H9 (cell line): ENCODE measurements around the gene CD58. TPM values are rescaled to one million over a fixed set of nuclear protein-coding genes. Genes with fewer than 3 reads are reported as not detected.

Experiments
- DNase-seq: peaks from one replicate; pipeline ENCODE4 v3.0.0-alpha.2; 2017
- H2AFZ ChIP-seq: one replicate; pipeline ENCODE4 v1.6.1; 2013; ENCODE audit warnings: mild to moderate bottlenecking, low read length, control low read depth, moderate library complexity
- H2AK5ac ChIP-seq: 2 replicates; pipeline ENCODE4 v1.6.1; 2013; ENCODE audit warnings: low read length, control low read depth, mixed read lengths; ENCODE audit not compliant: insufficient read length
- H2BK120ac ChIP-seq: one replicate; pipeline ENCODE4 v1.6.1; 2013; ENCODE audit warnings: low read depth, mild to moderate bottlenecking, low read length, control low read depth, inconsistent platforms; ENCODE audit not compliant: poor library complexity, severe bottlenecking
- H2BK12ac ChIP-seq: 2 replicates; pipeline ENCODE4 v1.6.1; 2013; ENCODE audit warnings: low read length, control low read depth, mixed read lengths, low read depth; ENCODE audit not compliant: insufficient read length
- H2BK15ac ChIP-seq: 2 replicates; pipeline ENCODE4 v1.6.1; 2013; ENCODE audit warnings: low read depth, low read length, control low read depth
- H2BK20ac ChIP-seq: one replicate; pipeline ENCODE4 v1.6.1; 2013; ENCODE audit warnings: low read depth, mild to moderate bottlenecking, low read length, control low read depth, inconsistent platforms; ENCODE audit not compliant: poor library complexity, severe bottlenecking
- H2BK5ac ChIP-seq: 2 replicates; pipeline ENCODE4 v1.6.1; 2013; ENCODE audit warnings: low read length, control low read depth, mixed read lengths; ENCODE audit not compliant: insufficient read length
- H3K14ac ChIP-seq: 2 replicates; pipeline ENCODE4 v1.6.1; 2013; ENCODE audit warnings: low read length, control low read depth; ENCODE audit not compliant: insufficient read depth
- H3K18ac ChIP-seq: 2 replicates; pipeline ENCODE4 v1.6.1; 2013; ENCODE audit warnings: low read depth, mild to moderate bottlenecking, mixed read lengths, low read length, control low read depth; ENCODE audit not compliant: insufficient read length
- H3K23ac ChIP-seq: 2 replicates; pipeline ENCODE4 v1.6.1; 2013; ENCODE audit warnings: low read length, control low read depth, mixed read lengths, low read depth; ENCODE audit not compliant: insufficient read length
- H3K23me2 ChIP-seq: 2 replicates; pipeline ENCODE4 v1.6.1; 2013; ENCODE audit warnings: low read depth, mild to moderate bottlenecking, mixed read lengths, low read length, control low read depth; ENCODE audit not compliant: insufficient read length, poor library complexity, severe bottlenecking
- H3K27ac ChIP-seq: 2 replicates; pipeline ENCODE4 v1.5.1; 2013; ENCODE audit warnings: low read length, control low read depth, mixed read lengths, low read depth; ENCODE audit not compliant: insufficient read length
- H3K27me3 ChIP-seq: 2 replicates; pipeline ENCODE4 v1.6.1; 2013; ENCODE audit warnings: low read length, control low read depth, inconsistent platforms; ENCODE audit not compliant: insufficient read depth
- H3K4ac ChIP-seq: 2 replicates; pipeline ENCODE4 v1.6.1; 2013; ENCODE audit warnings: low read depth, mild to moderate bottlenecking, control low read depth, inconsistent platforms, low read length, moderate library complexity
- H3K4me1 ChIP-seq: 2 replicates; pipeline ENCODE4 v1.6.1; 2013; ENCODE audit warnings: low read length, control low read depth, inconsistent platforms; ENCODE audit not compliant: insufficient read depth
- H3K4me2 ChIP-seq: 2 replicates; pipeline ENCODE4 v1.6.1; 2013; ENCODE audit warnings: low read length, control low read depth, mixed read lengths; ENCODE audit not compliant: insufficient read length, insufficient read depth
- H3K56ac ChIP-seq: 2 replicates; pipeline ENCODE4 v1.6.1; 2013; ENCODE audit warnings: low read depth, mild to moderate bottlenecking, mixed read lengths, low read length, control low read depth; ENCODE audit not compliant: insufficient read length
- H3K79me1 ChIP-seq: 2 replicates; pipeline ENCODE4 v1.6.1; 2013; ENCODE audit warnings: low read depth, mild to moderate bottlenecking, moderate library complexity, low read length, control low read depth, inconsistent platforms; ENCODE audit not compliant: insufficient read depth, poor library complexity, severe bottlenecking
- H3K79me2 ChIP-seq: 2 replicates; pipeline ENCODE4 v1.6.1; 2013; ENCODE audit warnings: low read length, control low read depth, inconsistent platforms; ENCODE audit not compliant: insufficient read depth
- H3K9ac ChIP-seq: 2 replicates; pipeline ENCODE4 v1.6.1; 2013; ENCODE audit warnings: low read length, control low read depth, mixed read lengths; ENCODE audit not compliant: insufficient read length; ENCODE audit errors: extremely low read depth
- H3K9me3 ChIP-seq: one replicate; pipeline ENCODE4 v1.6.1; 2013; ENCODE audit warnings: low read depth, low read length, inconsistent platforms; ENCODE audit not compliant: control insufficient read depth
- H3T11ph ChIP-seq: one replicate; pipeline ENCODE4 v1.6.1; 2013; ENCODE audit warnings: mild to moderate bottlenecking, low read length, control low read depth, inconsistent platforms
- H4K20me1 ChIP-seq: one replicate; pipeline ENCODE4 v1.6.1; 2013; ENCODE audit not compliant: control insufficient read depth, insufficient read length, insufficient read depth
- H4K5ac ChIP-seq: 2 replicates; pipeline ENCODE4 v1.6.1; 2013; ENCODE audit warnings: low read depth, mild to moderate bottlenecking, mixed read lengths, low read length, control low read depth; ENCODE audit not compliant: insufficient read length
- H4K8ac ChIP-seq: replicated peaks from 2 replicates; pipeline ENCODE4 v1.6.1; 2013; ENCODE audit warnings: low read length, control low read depth, mixed read lengths, low read depth; ENCODE audit not compliant: insufficient read length
- H4K91ac ChIP-seq: 2 replicates; pipeline ENCODE4 v1.6.1; 2013; ENCODE audit warnings: low read depth, mild to moderate bottlenecking, moderate library complexity, mixed read lengths, low read length, control low read depth; ENCODE audit not compliant: insufficient read length
- H3K27ac Mint-ChIP-seq, 3 experiments: 2 replicates in 2 of 3; 3 replicates in 1 of 3; pipeline ENCODE4 v1.8.0; 2020 to 2021; ENCODE audit warnings: mixed read lengths in 3 of 3, mild to moderate bottlenecking in 1 of 3, moderate library complexity in 1 of 3
- H3K27me3 Mint-ChIP-seq: 2 replicates; pipeline ENCODE4 v1.8.0; 2021; ENCODE audit warnings: low read depth, mild to moderate bottlenecking, moderate library complexity, mixed read lengths
- H3K36me3 Mint-ChIP-seq, 3 experiments: 2 replicates in 2 of 3; 3 replicates in 1 of 3; pipeline ENCODE4 v1.8.0; 2020 to 2021; ENCODE audit warnings: low read depth in 3 of 3, mixed read lengths in 3 of 3; ENCODE audit not compliant: insufficient read depth in 1 of 3
- H3K4me1 Mint-ChIP-seq, 2 experiments: 2 replicates each; pipeline ENCODE4 v1.8.0; 2020; ENCODE audit warnings: mixed read lengths in 2 of 2
- H3K4me3 Mint-ChIP-seq, 2 experiments: 2 replicates in 1 of 2; 3 replicates in 1 of 2; pipeline ENCODE4 v1.8.0; 2020 to 2021; ENCODE audit warnings: mild to moderate bottlenecking in 2 of 2, mixed read lengths in 2 of 2, moderate library complexity in 1 of 2
- H3K9me3 Mint-ChIP-seq, 2 experiments: 2 replicates in 1 of 2; 3 replicates in 1 of 2; pipeline ENCODE4 v1.8.0; 2020; ENCODE audit warnings: mild to moderate bottlenecking in 2 of 2, mixed read lengths in 2 of 2, moderate library complexity in 1 of 2
- WGBS: extraction: QIAGEN DNeasy Blood & Tissue Kit; methylation state at CpG from one replicate; pipeline ENCODE4 v1.1.7; 2013; ENCODE audit warnings: missing lambda C conversion rate, low lambda C conversion rate, mixed read lengths; ENCODE audit not compliant: insufficient read length; ENCODE audit errors: extremely low coverage; 5-methylcytosine and 5-hydroxymethylcytosine counted together
- total RNA-seq: library from RNA; stranded (reverse); gene quantifications from 2 replicates; pipeline ENCODE4 v1.2.1, GENCODE V29; 2021
- TF ChIP-seq, protein P1 (sequence below): fragments of 200-600 bp; sonication (generic); conservative IDR thresholded peaks from 3 replicates; pipeline ENCODE4 v1.8.0; 2021; ENCODE audit warnings: antibody characterized with exemption, mild to moderate bottlenecking

Gene CD58
- total RNA-seq, 1 experiment from 2014 or later, result 4.3 TPM

DNA sequence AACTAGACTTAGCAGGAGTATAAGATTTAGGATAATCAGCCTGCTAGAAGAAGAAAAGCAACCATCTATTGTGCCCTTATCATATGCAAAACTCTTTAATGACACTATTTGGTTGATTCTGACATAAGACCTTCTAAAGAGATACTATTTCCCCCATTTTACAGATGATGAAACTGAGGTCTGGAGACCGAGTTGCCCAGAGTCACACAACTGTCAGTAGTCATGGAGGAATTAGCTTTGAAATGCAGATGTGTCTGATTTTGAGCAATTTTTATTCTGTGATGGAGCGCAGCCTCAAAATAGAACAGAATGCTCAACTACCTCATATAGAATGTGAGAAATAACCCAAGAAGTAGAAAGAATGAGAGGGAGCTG, 69.0 kb downstream of the CD58 start:
- H3K79me2 ChIP-seq, result no peaks in the 10 kb centered on the region
- H4K20me1 ChIP-seq, result no peaks in the 10 kb centered on the region
- H2BK12ac ChIP-seq, result no peak overlapping the region
- H3K4ac ChIP-seq, result no peak overlapping the region
- H2BK5ac ChIP-seq, result no peak overlapping the region
- no peak for DNase-seq
- no peak overlapping the region for H3K18ac ChIP-seq
- no peak overlapping the region for H2AFZ ChIP-seq
- H3K9me3 ChIP-seq, result no peaks in the 10 kb centered on the region
- no peak overlapping the region for H3K23ac ChIP-seq
- no peaks in the 10 kb centered on the region for H3K23me2 ChIP-seq
- no peak overlapping the region for H4K8ac ChIP-seq
- H3K79me1 ChIP-seq, result no peaks in the 10 kb centered on the region
- H3K27me3 ChIP-seq, result no peaks in the 10 kb centered on the region
- Mint-ChIP-seq H3K4me1 (0 out of 4 replicates have a peak, but pooled peaks cover 0 to 2% of the 10 kb centered on the region in 2 experiments), H3K9me3 (no peaks in the 10 kb centered on the region), H3K4me3 (no peak overlapping the region), H3K27ac (no peak overlapping the region), H3K27me3 (peaks cover 2% of the 10 kb centered on the region; the same call in 1 of the 2 replicates), H3K36me3 (no peaks in the 10 kb centered on the region)
- H2AK5ac ChIP-seq, result no peak overlapping the region
- no peak overlapping the region for H3K9ac ChIP-seq
- no peak overlapping the region for H4K91ac ChIP-seq
- no peak overlapping the region for H3K14ac ChIP-seq
- no peaks in the 10 kb centered on the region for H3K4me1 ChIP-seq
- no CpG with 5 or more reads among the region's 2 CpGs for WGBS
- no peak overlapping the region for H2BK15ac ChIP-seq
- H3K27ac ChIP-seq, result no peak overlapping the region
- no peak overlapping the region for H3T11ph ChIP-seq
- no peak overlapping the region for H4K5ac ChIP-seq
- H3K4me2 ChIP-seq, result no peak overlapping the region
- H2BK120ac ChIP-seq, result no peak overlapping the region
- H3K56ac ChIP-seq, result no peak overlapping the region
- no peak overlapping the region for H2BK20ac ChIP-seq
- TF ChIP-seq, protein P1, sequence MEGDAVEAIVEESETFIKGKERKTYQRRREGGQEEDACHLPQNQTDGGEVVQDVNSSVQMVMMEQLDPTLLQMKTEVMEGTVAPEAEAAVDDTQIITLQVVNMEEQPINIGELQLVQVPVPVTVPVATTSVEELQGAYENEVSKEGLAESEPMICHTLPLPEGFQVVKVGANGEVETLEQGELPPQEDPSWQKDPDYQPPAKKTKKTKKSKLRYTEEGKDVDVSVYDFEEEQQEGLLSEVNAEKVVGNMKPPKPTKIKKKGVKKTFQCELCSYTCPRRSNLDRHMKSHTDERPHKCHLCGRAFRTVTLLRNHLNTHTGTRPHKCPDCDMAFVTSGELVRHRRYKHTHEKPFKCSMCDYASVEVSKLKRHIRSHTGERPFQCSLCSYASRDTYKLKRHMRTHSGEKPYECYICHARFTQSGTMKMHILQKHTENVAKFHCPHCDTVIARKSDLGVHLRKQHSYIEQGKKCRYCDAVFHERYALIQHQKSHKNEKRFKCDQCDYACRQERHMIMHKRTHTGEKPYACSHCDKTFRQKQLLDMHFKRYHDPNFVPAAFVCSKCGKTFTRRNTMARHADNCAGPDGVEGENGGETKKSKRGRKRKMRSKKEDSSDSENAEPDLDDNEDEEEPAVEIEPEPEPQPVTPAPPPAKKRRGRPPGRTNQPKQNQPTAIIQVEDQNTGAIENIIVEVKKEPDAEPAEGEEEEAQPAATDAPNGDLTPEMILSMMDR, result no peak
